GM23338 (cell line): ENCODE results near the gene ZBTB20. TPM values are rescaled to one million over a fixed set of nuclear protein-coding genes. Genes with fewer than 3 reads are reported as not detected.

ENCODE experiments used
- ATAC-seq: fragments of 200-7000 bp; cut with Tn5 transposase; 3 replicates; pipeline ENCODE4 v1.9.1; 2020
- DNase-seq: peaks from one replicate; pipeline ENCODE4 v3.0.0-alpha.2; 2015; ENCODE audit warnings: low spot score
- H2AFZ ChIP-seq: fragments of 200-600 bp; sonication (generic); 2 replicates; pipeline ENCODE4 v1.8.0; 2016; ENCODE audit warnings: antibody characterized with exemption, mild to moderate bottlenecking, moderate library complexity
- H3F3A ChIP-seq: fragments of 200-600 bp; sonication (generic); replicated peaks from 2 replicates; pipeline ENCODE4 v1.8.0; 2017; ENCODE audit warnings: antibody characterized with exemption, mixed run types, low read depth
- H3K27ac ChIP-seq: fragments of 200-600 bp; sonication (generic); 2 replicates; pipeline ENCODE4 v1.6.1; 2016; ENCODE audit warnings: low read depth
- H3K27me3 ChIP-seq: fragments of 200-600 bp; sonication (generic); 2 replicates; pipeline ENCODE4 v1.8.0; 2016; ENCODE audit warnings: mild to moderate bottlenecking, mixed run types, moderate library complexity; ENCODE audit not compliant: insufficient read depth
- H3K36me3 ChIP-seq: fragments of 200-600 bp; sonication (generic); 2 replicates; pipeline ENCODE4 v1.8.0; 2016; ENCODE audit warnings: mild to moderate bottlenecking; ENCODE audit not compliant: insufficient read depth
- H3K4me1 ChIP-seq: fragments of 200-600 bp; sonication (generic); 2 replicates; pipeline ENCODE4 v1.8.0; 2016; ENCODE audit warnings: mild to moderate bottlenecking, moderate library complexity; ENCODE audit not compliant: insufficient read depth
- H3K4me2 ChIP-seq: fragments of 200-600 bp; sonication (generic); 2 replicates; pipeline ENCODE4 v1.7.1; 2017; ENCODE audit warnings: mixed run types
- H3K4me3 ChIP-seq: fragments of 200-600 bp; sonication (generic); 2 replicates; pipeline ENCODE4 v1.6.1; 2016; ENCODE audit warnings: mixed run types
- H3K79me2 ChIP-seq: fragments of 200-600 bp; sonication (generic); replicated peaks from 2 replicates; pipeline ENCODE4 v1.8.0; 2017; ENCODE audit warnings: mild to moderate bottlenecking; ENCODE audit not compliant: insufficient read depth
- H3K9me2 ChIP-seq: fragments of 200-600 bp; sonication (generic); 2 replicates; pipeline ENCODE4 v1.8.0; 2017; ENCODE audit not compliant: insufficient read depth
- H4K20me1 ChIP-seq: fragments of 200-600 bp; sonication (generic); replicated peaks from 2 replicates; pipeline ENCODE4 v1.8.0; 2017; ENCODE audit warnings: mild to moderate bottlenecking; ENCODE audit not compliant: insufficient read depth
- H3K27ac Mint-ChIP-seq: 2 replicates; pipeline ENCODE4 v1.8.0; 2020; ENCODE audit warnings: inconsistent platforms, mild to moderate bottlenecking, moderate library complexity, mixed read lengths
- H3K27me3 Mint-ChIP-seq: 3 replicates; pipeline ENCODE4 v1.8.0; 2022; ENCODE audit warnings: low read depth, mild to moderate bottlenecking, moderate library complexity, mixed read lengths, inconsistent platforms; ENCODE audit not compliant: insufficient read depth, poor library complexity
- H3K36me3 Mint-ChIP-seq: 3 replicates; pipeline ENCODE4 v1.8.0; 2021; ENCODE audit warnings: low read depth, mild to moderate bottlenecking, inconsistent platforms, moderate library complexity, mixed read lengths
- H3K4me1 Mint-ChIP-seq: 3 replicates; pipeline ENCODE4 v1.8.0; 2020; ENCODE audit warnings: mild to moderate bottlenecking, inconsistent platforms, mixed read lengths
- H3K4me3 Mint-ChIP-seq: 3 replicates; pipeline ENCODE4 v1.8.0; 2021; ENCODE audit warnings: moderate library complexity, mild to moderate bottlenecking, inconsistent platforms, mixed read lengths
- H3K9me3 Mint-ChIP-seq: 3 replicates; pipeline ENCODE4 v1.8.0; 2020; ENCODE audit warnings: moderate library complexity, mild to moderate bottlenecking, inconsistent platforms, mixed read lengths
- CREB1 ChIP-seq: fragments of 250-450 bp; sonication (Bioruptor Pico); IDR thresholded peaks from 2 replicates; pipeline ENCODE4 v1.5.0; 2020; ENCODE audit warnings: low read depth, mild to moderate bottlenecking, moderate library complexity
- EZH2 ChIP-seq: fragments of 200-600 bp; sonication (generic); IDR thresholded peaks from one replicate; pipeline ENCODE4 v1.8.0; 2017; ENCODE audit warnings: antibody characterized with exemption, mild to moderate bottlenecking, low read depth; ENCODE audit not compliant: unreplicated experiment
- EZH2phosphoT487 ChIP-seq: fragments of 200-600 bp; sonication (generic); IDR thresholded peaks from one replicate; pipeline ENCODE4 v1.8.1; 2018; ENCODE audit warnings: antibody characterized with exemption; ENCODE audit not compliant: unreplicated experiment
- JUNB ChIP-seq: IDR thresholded peaks from one replicate; pipeline ENCODE4 v1.6.1; 2016; ENCODE audit warnings: antibody characterized with exemption; ENCODE audit not compliant: unreplicated experiment
- NANOG ChIP-seq: IDR thresholded peaks from 2 replicates; pipeline ENCODE4 v1.6.1; 2016; ENCODE audit warnings: antibody characterized with exemption, borderline replicate concordance
- POLR2AphosphoS5 ChIP-seq: IDR thresholded peaks from 2 replicates; pipeline ENCODE4 v1.6.1; 2016; ENCODE audit warnings: antibody characterized with exemption, low read depth
- STAT1 ChIP-seq: IDR thresholded peaks from one replicate; pipeline ENCODE4 v1.6.1; 2016; ENCODE audit warnings: antibody characterized with exemption; ENCODE audit not compliant: unreplicated experiment
- ZNF114 ChIP-seq: fragments of 250-450 bp; sonication (Bioruptor Pico); IDR thresholded peaks from 2 replicates; pipeline ENCODE4 v1.5.0; 2020; ENCODE audit warnings: mild to moderate bottlenecking, moderate library complexity
- ZNF331 ChIP-seq: fragments of 250-450 bp; sonication (Bioruptor Pico); IDR thresholded peaks from 2 replicates; pipeline ENCODE4 v1.5.0; 2020; ENCODE audit warnings: low read depth, mild to moderate bottlenecking, moderate library complexity
- polyA plus RNA-seq: library from polyadenylated mRNA; unstranded; fragments of >200 nt; fragmentation: Nextera tagmentation; extraction: Ambion mirVana; gene quantifications from 2 replicates; pipeline ENCODE4 v1.2.1, GENCODE V29; 2016
- total RNA-seq: library from RNA; depleted of rRNA; stranded (reverse); fragments of >200 nt; shearing (Covaris generic); gene quantifications from 2 replicates; pipeline ENCODE4 v1.2.3, GENCODE V29; 2014
- TF ChIP-seq, protein P1 (sequence below): IDR thresholded peaks from one replicate; pipeline ENCODE4 v1.6.1; 2018; ENCODE audit warnings: antibody characterized with exemption; ENCODE audit not compliant: unreplicated experiment
- TF ChIP-seq, protein P2 (sequence below), 2 experiments: fragments of 200-600 bp in 1 of 2; sonication (generic) in 1 of 2; conservative IDR thresholded peaks; 2 replicates each; pipeline versions ENCODE4 v1.5.1 to v1.6.1; 2016 to 2017; ENCODE audit warnings: antibody characterized with exemption in 2 of 2, low read depth in 2 of 2, mild to moderate bottlenecking in 2 of 2, moderate library complexity in 1 of 2

ZBTB20 gene
- total and polyA plus RNA-seq, 2 experiments from 2014 or later: 2.0 to 3.3 TPM

DNA sequence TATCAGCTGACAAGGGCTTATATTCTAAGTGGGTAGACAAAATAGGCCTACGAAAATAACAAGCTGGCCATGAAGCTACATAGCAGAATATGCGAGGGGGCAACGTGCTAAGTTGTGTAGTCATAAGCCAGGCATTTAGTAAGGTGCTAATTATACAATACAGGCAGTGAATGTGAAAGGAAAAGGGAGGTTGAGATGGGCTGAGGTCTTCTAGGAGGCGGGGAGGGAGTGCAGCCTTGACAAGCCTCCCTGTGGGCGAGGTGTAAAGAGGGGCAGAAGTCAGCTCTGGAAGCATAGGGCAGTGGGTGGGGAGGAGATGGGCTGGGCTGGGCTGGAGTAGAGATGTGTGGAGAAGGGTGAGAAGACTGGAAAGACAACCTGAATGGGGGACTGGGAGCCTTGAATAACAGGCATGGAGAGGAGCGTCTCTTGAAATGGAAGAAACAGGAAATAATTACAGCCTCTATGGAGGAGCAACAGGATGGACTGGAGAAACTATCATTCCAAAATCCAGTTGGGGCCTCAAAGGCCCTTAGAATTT, 852.1 kb downstream of the ZBTB20 start:
- ATAC-seq (no peak), DNase-seq (no peak)
- Histone ChIP-seq H3K36me3 (no peaks in the 10 kb centered on the region), H4K20me1 (no peaks in the 10 kb centered on the region), H3K4me1 (no peaks in the 10 kb centered on the region), H3K9me2 (0 out of 2 replicates have a peak, but pooled peaks cover 5% of the 10 kb centered on the region), H3K27me3 (no peaks in the 10 kb centered on the region), H3K27ac (no peak overlapping the region), H3K4me2 (no peak overlapping the region), H3F3A (no peaks in the 10 kb centered on the region), H2AFZ (peak overlapping the region; percentile 72; the same call in 1 of the 2 replicates), H3K79me2 (no peaks in the 10 kb centered on the region), H3K4me3 (no peak overlapping the region)
- H3K9me3 Mint-ChIP-seq: no peaks in the 10 kb centered on the region
- no peak overlapping the region for H3K27ac Mint-ChIP-seq
- no peaks in the 10 kb centered on the region; the same call in 2 of the 3 replicates for H3K36me3 Mint-ChIP-seq
- TF ChIP-seq, protein P1, sequence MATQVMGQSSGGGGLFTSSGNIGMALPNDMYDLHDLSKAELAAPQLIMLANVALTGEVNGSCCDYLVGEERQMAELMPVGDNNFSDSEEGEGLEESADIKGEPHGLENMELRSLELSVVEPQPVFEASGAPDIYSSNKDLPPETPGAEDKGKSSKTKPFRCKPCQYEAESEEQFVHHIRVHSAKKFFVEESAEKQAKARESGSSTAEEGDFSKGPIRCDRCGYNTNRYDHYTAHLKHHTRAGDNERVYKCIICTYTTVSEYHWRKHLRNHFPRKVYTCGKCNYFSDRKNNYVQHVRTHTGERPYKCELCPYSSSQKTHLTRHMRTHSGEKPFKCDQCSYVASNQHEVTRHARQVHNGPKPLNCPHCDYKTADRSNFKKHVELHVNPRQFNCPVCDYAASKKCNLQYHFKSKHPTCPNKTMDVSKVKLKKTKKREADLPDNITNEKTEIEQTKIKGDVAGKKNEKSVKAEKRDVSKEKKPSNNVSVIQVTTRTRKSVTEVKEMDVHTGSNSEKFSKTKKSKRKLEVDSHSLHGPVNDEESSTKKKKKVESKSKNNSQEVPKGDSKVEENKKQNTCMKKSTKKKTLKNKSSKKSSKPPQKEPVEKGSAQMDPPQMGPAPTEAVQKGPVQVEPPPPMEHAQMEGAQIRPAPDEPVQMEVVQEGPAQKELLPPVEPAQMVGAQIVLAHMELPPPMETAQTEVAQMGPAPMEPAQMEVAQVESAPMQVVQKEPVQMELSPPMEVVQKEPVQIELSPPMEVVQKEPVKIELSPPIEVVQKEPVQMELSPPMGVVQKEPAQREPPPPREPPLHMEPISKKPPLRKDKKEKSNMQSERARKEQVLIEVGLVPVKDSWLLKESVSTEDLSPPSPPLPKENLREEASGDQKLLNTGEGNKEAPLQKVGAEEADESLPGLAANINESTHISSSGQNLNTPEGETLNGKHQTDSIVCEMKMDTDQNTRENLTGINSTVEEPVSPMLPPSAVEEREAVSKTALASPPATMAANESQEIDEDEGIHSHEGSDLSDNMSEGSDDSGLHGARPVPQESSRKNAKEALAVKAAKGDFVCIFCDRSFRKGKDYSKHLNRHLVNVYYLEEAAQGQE: no peak
- TF ChIP-seq NANOG (no peak), EZH2 (no peak), ZNF331 (CRISPR knock-in tag) (no peak), STAT1 (no peak), CREB1 (CRISPR knock-in tag) (no peak), EZH2phosphoT487 (no peak), POLR2AphosphoS5 (no peak), JUNB (no peak), ZNF114 (no peak)
- TF ChIP-seq, protein P2, sequence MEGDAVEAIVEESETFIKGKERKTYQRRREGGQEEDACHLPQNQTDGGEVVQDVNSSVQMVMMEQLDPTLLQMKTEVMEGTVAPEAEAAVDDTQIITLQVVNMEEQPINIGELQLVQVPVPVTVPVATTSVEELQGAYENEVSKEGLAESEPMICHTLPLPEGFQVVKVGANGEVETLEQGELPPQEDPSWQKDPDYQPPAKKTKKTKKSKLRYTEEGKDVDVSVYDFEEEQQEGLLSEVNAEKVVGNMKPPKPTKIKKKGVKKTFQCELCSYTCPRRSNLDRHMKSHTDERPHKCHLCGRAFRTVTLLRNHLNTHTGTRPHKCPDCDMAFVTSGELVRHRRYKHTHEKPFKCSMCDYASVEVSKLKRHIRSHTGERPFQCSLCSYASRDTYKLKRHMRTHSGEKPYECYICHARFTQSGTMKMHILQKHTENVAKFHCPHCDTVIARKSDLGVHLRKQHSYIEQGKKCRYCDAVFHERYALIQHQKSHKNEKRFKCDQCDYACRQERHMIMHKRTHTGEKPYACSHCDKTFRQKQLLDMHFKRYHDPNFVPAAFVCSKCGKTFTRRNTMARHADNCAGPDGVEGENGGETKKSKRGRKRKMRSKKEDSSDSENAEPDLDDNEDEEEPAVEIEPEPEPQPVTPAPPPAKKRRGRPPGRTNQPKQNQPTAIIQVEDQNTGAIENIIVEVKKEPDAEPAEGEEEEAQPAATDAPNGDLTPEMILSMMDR (conservative IDR thresholded peaks at IDR 0.05; ENCODE audit: low read depth in 2 of 2): no peak
- H3K27me3 Mint-ChIP-seq: peaks cover 8% of the 10 kb centered on the region
- peaks cover 7% of the 10 kb centered on the region for H3K4me1 Mint-ChIP-seq
- no peak overlapping the region for H3K4me3 Mint-ChIP-seq
